GM21717 (cell line): ENCODE results near the gene IL2.
A peak's percentile ranks its signal among the peaks of the same experiment; 100 is the strongest.

ENCODE experiments used
- ATAC-seq: cut with Tn5 transposase; IDR thresholded peaks from one replicate; pipeline ENCODE4 v1.9.1; 2021; ENCODE audit warnings: mild to moderate bottlenecking, moderate library complexity; ENCODE audit not compliant: unreplicated experiment

The IL2 gene

DNA sequence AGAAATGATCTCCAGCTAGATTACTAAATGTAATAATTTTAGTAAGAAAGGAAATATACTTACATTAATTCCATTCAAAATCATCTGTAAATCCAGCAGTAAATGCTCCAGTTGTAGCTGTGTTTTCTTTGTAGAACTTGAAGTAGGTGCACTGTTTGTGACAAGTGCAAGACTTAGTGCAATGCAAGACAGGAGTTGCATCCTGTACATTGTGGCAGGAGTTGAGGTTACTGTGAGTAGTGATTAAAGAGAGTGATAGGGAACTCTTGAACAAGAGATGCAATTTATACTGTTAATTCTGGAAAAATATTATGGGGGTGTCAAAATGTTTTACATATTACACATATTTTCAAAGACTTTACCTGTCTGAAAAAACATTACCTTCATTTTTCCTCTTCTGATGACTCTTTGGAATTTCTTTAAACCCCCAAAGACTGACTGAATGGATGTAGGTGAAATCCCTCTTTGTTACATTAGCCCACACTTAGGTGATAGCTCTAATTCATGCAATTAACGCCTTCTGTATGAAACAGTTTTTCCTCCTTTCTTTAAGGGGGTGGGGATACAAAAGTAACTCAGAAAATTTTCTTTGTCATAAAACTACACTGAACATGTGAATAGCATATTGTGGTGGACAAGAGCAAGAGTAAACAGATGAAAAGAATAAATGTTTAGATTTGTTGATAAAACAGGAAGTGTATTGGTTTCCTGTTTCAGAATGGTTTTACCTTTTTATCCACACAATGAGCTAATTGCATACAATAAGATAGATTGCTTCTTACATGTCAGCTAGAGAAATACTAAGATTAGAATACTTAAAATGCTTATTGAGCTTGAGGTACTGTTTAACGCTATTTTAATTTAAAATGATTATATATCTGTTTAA, at the start of gene IL2:
Gene IL2 (minus strand): TSS at position 495 of the 886 bp plus-strand sequence. CDS start 285 bp downstream, at position 210.
- ATAC-seq, result no peak

DNA sequence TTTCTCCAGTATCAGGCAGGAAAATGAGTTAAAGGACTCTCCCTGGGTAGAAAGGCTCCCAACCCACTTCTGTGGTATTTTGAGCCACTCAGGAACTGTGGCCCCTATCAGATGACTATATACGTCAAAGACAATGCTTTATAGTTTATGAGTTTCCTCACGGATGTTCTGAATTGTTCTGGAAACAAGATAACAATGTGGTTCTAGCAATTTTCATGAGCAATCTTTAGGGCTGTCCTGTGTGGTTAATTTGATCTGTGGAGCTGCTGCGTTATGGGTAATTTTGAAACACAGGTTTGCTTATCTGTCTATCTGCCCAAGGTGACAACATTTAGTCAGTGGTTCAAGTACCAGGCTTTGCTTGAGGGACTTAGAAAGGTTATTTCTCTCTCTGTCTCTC, 46.7 kb upstream of the IL2 start:
- ATAC-seq, result no peak

DNA sequence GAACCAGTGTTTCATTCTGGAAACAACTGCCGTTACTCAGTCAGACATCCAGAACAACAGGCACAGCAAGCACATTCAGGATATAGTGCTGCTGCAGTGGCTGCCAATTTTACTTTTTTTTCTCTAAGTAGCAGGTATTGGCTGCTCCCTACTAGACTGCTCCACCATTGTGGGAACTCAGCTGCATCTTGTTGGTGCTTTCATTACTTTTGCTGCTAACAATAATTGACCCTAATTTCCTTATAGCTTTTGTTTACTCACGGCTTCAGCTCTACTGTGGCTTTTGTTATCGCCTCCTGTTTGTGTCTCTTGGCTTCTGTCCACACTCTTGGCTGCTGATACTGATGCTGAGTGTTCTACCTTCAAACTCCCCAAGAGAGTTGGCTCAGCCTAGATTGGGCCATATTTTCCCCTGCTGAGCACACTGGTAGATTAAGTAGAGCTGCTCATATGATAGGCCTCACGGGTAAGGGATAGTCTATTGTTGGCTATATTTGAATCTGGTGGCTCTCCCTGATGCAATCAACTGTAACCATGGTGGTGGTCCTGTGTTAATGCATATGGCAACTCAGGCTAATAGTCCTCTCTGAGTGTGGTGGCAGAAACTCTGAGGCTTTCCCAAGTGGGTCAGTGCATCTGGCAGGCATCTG, 44.5 kb upstream of the IL2 start:
- no peak for ATAC-seq

DNA sequence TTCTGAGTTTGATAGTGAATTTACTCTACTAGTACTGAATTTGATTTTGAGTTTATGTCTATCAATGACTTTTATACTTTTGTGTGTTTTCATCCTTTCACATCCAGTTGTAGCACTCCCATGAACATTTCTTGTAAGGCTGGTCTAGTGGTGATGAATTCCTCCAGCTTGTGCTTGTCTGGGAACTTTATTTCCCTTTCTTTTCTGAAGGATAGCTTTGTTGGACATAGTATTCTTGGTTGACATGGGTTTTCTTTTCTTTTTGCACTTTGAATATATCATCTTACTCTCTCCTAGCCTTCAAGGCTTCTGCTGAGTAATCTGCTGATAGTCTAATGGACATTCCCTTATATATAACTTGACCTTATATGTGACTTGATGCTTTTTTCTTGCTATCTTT, 32.5 kb upstream of the IL2 start:
- no peak for ATAC-seq

DNA sequence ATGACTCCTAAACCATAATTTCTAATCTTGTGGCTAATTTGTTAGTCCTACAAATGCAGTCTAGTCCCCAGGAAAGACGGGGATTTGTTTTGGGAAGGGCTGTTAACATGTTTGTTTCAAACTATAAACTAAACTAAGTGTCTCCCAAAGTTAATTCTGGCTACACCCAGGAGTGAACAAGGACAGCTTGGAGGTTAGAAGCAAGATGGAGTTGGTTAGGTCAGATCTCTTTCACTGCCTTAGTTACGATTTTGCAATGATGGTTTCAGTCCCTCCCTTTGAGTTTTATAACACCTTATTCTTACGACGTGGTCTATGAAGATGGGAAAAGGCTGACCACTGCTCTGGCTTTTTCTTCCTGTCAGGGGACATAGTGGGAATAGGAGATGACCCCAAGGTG, 27.0 kb upstream of the IL2 start:
- ATAC-seq, result no peak

DNA sequence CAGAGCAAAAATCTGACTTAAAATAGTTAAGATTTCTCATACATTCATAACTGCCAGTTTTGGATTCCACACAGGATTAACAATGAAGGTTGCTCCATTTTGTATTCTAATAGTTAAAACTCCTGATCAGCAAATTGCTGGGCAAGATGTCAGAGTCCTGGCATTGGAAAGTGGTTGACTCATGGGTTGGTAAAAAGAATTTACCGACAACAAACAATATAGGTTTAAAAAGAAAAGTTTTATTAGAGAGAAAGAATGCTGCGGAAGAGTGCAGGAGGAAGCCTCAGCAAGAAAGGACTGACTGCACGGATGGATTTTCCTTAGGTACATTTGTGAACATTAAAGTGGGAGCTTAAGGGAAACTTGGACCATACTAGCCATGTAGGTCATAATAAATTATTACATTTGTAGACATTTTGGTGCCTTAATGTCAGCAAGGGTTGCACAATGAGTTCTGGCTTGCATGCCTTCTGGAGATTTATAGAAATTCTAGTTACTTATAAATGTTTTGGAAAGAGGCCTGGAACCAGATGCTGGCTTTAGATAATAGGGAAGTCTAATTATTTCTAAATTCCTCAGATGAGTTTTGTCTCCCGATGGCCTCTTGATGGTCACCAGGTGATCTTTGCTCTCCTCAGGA, 25.4 kb upstream of the IL2 start:
- no peak for ATAC-seq

DNA sequence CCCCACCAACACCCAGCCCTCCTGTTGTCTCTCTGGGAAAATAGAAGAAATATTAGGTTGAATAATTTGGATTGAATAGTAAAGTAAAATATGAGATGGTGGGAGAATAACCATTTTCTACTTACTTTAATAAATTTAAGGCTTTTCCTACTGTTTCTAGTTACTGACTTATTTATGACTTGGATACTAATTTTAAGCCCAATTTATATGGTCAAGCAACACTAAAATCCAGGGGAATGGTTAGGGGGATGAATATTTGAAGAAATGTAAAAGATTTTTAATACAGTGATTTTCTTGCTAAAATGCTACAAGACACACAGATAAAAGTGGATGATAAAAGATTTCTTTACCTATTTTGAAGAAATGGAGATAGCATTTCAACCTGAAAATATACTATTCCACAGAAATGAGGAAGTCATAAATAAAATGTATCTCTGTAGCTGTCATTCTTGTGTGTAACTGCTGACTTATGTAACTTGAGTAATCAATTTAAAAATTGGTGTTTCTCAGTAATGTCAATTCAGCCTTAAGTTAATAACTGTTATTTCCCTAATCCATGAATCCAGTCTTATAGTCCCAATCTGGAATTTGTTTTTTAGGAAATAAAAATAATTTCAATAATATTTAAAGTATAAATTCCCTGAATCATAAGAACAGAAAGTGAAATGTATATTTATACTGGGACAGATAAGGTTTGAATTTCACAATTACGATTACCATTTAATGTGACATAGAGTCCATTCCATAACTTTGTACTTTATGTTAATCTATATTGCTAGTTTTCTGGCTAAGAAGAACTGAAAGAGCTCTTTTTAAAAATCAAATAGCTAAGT, 24.3 kb upstream of the IL2 start:
- ATAC-seq, result no peak

DNA sequence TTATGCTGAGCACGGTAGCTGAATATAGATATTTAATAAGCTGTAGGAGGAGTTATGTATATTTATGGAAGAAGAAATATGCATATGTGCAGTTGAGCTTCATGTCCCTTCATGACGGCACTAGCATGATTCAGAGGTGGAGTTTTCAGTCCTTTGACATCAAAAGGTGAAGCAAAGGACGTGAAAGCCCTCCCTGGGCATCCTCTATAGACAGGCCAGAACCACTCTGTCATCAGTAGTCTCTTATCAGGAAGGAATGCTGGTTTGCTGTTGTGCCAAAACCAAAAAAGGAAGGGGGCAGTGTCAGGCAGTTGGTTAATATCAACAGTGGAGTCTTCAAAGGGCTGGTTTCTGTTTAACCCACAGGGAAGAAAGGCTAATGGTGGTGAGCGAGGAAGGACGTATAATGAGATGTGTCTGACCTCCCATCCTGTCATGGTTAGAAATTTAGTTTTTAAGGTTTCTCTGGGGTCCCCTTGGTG, 23.5 kb upstream of the IL2 start:
- no peak for ATAC-seq

DNA sequence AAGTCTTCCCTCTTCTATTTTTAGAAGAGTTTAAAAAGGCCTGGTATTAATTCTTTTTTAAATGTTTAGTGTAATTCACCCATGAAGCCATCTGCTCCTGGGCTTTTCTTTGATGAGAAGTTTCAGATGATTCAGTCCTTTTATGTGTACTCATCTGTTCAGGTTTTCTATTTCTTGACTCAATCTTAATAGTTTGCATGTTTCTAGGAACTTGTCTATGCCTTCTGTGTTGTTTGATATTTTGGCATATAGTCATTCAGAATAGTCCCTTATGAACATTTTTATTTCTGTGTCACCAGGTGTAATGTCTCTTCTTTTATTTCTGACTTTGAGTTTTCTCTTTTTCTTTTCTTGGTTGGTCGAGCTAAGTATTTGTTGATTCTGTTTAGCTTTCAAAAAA, 20.2 kb upstream of the IL2 start:
- ATAC-seq, result no peak

DNA sequence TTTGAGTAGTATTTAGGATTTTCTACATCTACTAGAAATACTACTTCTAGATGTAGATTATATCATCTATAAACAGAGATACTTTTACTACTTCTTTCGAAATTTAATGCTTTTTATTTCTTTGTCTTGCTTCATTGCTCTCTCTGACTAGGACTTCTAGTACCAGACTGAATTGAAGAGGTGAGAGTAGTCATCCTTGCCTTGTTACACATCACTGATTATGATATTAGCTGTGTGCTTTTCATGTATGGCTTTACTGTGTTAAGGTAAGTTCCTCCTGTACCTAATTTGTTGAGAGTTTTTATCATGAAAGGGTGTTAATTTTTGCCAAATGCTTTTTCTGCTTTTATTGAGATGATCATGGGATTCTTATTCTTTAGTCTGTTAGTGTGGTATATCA, 19.6 kb upstream of the IL2 start:
- no peak for ATAC-seq

DNA sequence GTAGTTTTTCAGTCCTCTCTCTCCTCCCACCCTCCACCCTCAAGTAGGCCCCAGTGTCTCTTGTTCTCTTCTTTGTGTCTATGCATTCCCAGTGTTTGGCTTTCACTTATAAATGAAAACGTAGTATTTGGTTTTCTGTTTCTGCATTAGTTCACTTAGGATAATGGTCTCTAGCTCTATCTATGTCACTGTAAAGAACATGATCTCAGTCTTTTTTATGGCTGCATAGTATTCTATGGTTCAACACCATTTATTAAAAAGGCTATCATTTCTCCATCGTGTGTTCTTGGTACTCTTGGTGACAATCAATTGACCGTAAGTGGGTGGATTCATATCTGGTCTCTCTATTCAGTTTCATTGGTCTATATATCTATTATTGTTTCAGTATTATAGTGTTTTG, 18.7 kb upstream of the IL2 start:
- no peak for ATAC-seq

DNA sequence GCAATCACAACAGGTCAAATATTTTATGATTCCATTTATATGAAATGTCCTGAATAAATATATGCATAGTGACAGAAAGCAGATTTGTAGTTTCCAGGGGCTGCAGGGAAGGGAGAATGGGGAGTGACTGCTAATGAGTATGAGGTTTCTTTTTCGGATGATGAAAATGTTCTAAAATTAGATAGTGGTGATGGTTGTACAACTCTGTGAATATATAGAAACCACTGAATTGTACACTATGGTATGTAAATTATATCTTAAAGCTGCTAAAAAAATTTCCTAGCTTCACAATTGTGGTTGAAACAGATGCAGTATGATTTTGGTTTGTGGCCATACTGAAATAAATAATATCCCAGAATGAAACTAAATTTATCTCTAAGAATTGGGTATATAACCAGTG, 12.9 kb upstream of the IL2 start:
- ATAC-seq, result no peak

DNA sequence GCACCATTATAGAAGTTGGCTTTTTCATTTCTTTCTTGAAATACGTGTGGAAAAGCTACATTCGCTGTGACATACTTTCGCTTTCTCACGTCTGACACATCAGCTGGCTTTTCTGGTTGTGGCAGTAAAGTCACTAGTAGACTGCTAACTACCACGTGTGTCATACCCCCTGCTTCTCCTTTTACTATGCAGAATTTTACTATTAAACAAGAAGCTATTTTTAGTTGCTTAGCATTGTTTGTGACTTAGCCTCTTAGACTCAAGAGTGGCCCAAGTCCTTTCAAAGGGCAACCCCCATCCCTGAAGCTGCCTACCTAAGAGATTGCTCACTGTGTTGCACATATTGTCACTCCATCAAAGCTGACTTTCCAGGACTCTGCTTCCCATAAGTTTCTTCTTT, 2.1 kb upstream of the IL2 start:
- peak; percentile 83 for ATAC-seq

DNA sequence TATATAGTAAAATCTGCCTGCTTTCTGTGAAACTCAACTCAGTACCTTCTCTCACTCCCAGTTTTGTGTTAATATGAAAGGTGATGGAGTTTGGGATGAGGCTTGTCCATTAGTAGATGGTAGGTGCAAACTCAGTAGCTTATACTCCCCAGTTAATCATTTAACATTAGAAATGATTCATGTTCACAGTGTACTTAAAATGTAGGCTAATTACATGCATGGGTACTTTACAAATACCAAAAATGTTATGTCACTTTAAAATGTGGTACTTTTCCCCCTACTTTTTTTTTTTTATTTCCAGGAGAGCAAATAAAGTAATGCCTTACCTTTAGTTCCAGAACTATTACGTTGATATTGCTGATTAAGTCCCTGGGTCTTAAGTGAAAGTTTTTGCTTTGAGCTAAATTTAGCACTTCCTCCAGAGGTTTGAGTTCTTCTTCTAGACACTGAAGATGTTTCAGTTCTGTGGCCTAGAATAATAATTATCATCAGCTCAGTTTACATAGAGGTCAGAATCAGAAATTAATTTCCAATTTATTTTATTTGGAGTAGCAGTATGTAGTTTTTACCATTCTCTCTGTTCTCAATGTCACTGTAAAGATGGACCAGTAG, 3.0 kb downstream of the IL2 start:
- ATAC-seq, result no peak

DNA sequence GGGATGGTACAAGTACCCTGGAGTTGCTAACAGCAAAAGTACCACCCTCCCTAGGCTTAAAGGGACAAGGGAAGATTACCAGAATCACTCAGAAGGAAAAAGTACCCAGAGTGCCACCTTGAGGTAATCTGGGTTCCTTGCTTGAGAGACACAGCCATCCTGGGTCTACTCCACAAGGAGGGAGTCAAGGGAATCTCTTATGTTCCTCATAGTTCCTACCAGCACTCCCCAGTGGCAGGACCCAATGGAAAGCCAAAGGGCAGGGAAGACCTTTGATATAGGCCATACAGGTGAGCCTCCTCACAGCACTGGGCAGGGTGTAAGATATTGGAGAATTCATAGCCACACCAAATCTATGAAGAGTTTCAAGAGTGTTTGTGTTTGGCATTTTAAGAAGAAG, 5.7 kb downstream of the IL2 start:
- ATAC-seq, result no peak

DNA sequence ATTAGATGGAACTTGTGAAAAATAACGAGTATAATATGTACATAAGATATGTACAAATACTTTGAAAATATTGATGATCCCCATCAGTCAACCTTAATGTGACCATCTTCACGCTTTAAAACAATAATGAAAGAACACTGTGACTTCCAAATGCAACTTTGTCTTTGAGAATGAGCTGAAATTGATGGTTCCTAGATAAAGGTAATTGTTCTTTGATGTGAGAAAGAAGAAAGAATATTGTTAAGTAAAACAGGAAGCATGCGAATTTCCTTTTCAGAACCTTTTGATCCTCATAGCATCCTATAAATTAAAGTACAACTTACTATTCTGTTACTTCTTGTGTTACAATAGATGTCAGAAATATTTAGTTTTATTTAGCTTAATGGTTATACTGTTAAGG, 22.2 kb downstream of the IL2 start:
- ATAC-seq, result no peak

DNA sequence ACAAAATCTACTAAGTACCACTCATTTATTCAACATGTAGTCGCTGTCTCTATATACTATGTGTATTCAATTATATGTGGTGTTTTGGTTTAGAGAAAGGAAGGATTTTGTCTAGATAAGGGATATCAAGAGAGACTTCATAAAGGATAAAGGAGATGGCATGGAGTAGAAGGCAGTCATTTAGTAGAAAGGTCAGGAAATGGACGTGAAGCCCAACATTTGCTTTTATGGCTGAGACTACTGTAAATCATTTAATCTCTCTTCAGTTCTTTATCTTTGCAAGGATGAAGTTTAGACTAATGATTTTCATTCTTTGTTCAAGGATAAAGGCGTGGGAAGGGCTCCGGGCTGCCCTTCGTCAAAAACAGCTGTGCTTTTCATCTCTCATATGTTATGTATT, 25.2 kb downstream of the IL2 start:
- no peak for ATAC-seq

DNA sequence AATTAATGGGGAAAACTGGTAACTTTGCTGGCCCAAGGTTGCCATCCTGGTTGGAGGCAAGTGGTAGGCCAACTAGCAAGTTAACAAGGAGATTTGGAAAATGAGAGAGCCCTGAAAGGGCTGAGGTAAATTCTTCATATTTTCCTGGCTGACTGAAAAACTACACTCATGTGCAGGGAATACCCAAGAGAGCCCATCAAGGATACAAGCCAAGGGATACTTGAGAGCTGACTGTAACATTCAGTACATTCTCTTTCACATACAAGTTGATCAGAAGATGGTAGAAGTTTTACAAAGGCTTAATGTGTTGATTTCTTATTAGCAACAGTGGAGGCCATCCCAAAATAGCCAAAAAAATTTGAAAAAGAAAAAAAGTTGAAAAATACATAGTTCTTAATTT, 33.3 kb downstream of the IL2 start:
- no peak for ATAC-seq

DNA sequence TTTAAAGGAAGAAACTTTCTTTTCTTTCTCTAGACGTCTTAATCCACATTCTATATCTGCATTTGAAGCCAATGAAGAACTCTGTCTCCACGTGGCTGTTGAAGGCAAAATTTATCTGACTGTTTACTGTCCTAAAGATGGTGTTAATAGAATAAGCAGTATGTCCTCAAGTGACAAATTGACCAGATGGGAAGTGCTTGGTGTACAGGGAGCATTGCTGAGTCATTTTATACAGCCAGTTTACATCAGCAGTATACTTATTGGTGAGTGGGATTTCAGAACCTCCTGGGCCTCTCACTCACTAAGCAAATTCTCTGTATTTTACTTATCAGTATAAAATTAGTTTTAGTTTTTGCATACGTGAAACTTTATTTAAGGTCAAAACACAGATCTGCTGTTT, 44.0 kb downstream of the IL2 start:
- ATAC-seq, result peak; percentile 76

DNA sequence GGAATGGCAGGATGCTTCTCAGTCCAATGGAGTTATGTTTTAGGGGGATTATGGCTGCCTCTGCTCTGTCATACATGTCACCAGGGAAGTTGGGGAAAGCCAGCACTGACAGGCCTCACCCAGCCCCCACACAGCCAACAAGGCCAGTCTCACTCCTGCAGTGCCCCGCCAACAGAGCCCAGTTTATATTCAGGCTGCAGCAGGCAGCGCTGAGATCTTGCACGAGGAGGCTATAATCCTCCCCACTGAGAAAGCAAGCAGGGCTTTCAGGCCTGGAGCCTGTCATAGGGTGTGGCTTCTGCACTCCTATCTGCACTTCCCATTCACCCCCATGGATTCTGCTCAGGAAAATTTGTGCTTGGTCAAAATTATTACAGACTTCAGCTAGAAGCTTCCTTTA, 52.7 kb downstream of the IL2 start:
- ATAC-seq, result no peak
